ENCODE data around the gene LRCH1.

DNA sequence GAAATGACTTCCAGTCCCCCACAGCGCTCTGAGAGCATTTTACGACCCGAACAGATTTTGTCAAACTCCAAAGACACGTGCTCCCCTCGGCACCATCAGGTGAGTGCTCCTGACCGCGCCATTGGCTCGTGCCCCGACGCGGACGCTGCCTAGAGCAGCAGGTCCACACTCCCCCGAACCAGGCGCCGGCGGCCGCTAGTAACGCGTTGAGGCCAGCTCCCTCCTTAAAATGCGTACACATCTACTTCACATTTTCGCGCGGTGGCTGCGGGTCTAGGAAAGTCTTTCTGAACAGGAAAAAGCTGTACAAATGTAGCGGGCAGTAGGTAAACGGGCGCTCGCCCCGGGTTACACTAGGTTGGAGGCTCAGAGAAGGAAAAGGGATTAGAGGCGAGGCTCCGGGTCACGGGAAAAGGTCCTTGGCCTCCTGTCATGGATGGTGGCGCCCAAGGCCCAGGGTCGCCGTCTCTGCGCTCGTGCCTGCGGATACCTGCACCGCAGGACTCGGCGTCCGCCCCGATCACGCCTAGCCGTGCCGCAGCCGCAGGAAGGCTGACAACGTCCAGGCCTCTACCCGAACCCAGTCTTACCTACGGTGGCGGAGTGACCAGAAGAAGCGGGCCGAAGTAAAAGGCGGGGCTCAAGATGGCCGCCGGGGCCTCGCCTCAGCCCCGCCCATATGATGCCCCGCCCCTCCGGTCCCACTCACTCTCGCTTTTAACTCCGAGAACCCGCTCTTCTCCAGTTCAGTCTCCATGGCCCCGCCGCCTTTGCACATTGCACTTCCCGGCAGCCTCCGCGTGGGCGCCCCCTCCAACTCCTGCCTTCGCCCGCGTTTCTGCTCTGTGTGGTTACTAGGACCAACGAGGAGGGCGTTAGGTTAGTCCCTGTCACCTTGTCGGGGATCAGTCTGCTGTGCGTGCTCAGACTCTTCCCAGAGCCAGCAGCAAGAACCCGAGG is 243.8 kb downstream of the LRCH1 start, which contains the start of gene ESD:
- no peak for TF ChIP-seq EZH2 (IDR thresholded peaks at IDR 0.05; ENCODE audit: insufficient read depth, poor library complexity, severe bottlenecking)
- no peak for TF ChIP-seq EZH2phosphoT487 (IDR thresholded peaks at IDR 0.05; ENCODE audit: insufficient read depth, low read depth)
